Activated T-cell treated with anti-CD3 and anti-CD28 coated beads, Interleukin-2, amount 50 U/mL, for 48 hours (primary cell): ENCODE data around the gene CASP14.
"Not testable (repeated sequence)": the region's sequence is repeated elsewhere in the genome, so short reads cannot be mapped to it uniquely, and the experiment has no call there.

Experiments used
- DNase-seq, 2 experiments: peaks; one replicate each; pipeline ENCODE4 v3.0.0-alpha.2; 2020

CASP14 gene

GRCh38 chr19:15072930-15073647, 23.8 kb downstream of the CASP14 start:
- no peak for DNase-seq

DNA sequence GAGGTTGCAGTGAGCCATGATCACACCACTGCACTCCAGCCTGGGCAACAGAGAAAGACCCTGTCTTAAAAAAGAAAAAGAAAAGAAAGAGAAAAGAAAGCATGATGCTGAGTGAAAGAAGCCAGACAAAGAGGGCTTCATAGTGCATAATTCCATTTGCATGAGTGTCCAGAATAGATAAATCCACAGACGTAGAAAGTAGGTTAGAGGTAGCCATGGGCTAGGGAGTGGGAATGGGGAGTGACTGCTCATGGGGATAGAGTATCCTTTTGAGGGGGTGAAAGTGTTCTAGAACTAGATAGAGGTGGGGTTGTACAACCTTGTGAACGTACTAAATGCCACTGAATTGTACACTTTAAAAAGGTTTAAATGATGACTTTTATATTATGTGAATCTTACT, 25.1 kb downstream of the CASP14 start:
- DNase-seq = no peak

- no peak for DNase-seq
These were observed 26.5 kb downstream of the CASP14 start for GRCh38 chr19:15075806-15076205.

DNA sequence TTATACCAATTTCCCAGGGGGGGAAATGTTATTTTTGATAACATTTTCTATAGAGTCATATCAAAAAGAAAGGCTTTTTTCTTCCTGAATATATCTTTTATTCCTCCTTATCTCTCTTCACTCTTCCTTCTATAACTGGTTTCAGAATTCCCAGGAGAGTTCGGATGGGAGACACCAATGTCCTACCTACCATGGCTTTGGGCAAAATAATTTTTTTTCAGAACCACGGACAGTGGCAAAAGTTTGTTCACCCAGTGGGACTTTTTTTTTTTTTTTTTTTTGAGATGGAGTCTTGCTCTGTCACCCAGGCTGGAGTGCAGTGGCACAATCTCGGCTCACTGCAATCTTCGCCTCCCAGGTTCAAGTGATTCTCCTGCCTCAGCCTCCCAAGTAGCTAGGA, 30.7 kb downstream of the CASP14 start:
- DNase-seq = not testable (repeated sequence)

- DNase-seq = no peak
These were observed 32.6 kb downstream of the CASP14 start, which contains the start of gene OR1I1 for GRCh38 chr19:15081911-15082310. Gene OR1I1, plus strand, starts transcription at chr19:15082211. Its CDS starts 4,855 bp downstream, at chr19:15087066.

DNA sequence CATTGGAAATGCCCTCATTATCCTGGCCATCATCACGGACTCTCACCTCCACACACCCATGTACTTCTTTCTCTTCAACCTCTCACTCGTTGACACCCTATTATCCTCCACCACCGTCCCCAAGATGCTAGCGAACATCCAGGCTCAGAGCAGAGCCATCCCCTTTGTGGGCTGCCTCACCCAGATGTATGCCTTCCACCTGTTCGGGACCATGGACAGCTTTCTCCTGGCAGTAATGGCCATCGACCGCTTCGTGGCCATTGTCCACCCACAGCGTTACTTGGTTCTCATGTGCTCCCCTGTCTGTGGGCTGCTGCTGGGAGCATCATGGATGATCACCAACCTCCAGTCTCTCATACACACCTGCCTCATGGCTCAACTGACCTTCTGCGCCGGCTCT, 37.9 kb downstream of the CASP14 start:
- no peak for DNase-seq

DNA sequence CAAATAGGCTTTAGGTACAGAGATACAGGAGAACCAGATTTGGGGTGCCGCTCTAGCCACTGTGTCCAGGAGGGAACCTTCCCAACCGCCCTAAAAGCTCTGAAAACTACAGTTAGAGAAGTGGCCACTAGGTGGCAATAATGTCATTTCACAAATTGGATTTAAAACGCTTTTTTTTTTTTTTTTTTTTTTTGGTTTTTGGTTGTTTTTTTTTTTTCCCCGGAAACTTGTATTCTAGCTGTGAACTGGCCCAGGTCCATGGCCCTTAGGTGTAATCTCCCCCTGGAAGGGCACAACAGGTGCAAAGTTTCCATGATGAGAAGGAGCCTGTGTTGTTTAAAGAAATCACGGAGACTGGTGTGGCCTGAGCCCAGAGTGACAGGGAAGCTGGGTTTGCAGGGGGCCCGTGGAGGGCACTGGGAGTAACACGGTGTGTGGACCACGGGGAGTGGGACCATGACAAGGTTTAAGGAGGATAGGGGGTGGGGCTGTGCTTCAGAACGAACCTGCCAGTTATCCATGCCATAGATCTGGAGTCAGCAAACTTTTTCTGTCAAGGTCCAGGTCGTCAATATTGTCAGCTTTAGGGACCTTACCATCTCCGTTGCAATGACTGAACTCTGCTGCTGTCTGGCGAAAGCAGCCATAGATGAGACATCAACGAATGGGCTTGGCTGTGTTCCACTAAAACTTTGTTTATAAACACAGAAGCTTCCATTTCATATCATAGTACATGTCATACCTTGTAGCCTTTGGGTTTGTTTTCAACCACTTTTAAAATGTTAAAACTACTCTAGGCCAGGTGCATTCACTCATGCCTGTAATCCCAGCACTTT, 42.9 kb downstream of the CASP14 start:
- peak; percentile 43 to 46 for DNase-seq

GRCh38 chr19:15093001-15093400, 43.7 kb downstream of the CASP14 start:
- DNase-seq = no peak

GRCh38 chr19:15096223-15096622, 46.9 kb downstream of the CASP14 start:
- no peak for DNase-seq

- not testable (repeated sequence) for DNase-seq
These were observed 48.7 kb downstream of the CASP14 start for GRCh38 chr19:15097980-15098379.

GRCh38 chr19:15098460-15098859, 49.2 kb downstream of the CASP14 start:
- no peak for DNase-seq

DNA sequence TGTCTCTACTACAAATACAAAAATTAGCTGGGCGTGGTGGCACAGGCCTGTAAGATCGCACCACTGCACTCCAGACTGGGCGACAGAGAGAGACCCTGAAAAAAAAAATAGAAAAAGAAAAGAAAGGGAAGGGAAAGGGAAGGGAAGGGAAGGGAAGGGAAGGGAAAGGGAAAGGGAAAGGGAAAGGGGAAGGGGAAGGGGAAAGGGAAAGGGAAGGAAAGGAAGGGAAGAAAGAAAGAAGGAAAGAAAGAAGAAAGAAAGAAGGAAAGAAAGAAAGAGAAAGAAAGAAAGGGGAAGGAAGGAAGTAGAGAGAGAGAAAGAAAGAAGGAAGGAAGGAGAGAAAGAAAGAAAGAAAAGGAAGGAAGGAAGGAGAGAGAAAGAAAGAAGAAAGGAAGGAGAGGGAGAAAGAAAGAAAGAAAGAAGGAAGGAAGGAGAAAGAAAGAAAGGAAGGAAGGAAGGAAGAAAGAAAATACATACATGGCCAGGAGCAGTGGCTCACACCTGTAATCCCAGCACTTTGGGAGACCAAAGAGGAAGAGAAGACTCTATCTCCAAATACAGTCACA, 49.8 kb downstream of the CASP14 start:
- no peak for DNase-seq

DNA sequence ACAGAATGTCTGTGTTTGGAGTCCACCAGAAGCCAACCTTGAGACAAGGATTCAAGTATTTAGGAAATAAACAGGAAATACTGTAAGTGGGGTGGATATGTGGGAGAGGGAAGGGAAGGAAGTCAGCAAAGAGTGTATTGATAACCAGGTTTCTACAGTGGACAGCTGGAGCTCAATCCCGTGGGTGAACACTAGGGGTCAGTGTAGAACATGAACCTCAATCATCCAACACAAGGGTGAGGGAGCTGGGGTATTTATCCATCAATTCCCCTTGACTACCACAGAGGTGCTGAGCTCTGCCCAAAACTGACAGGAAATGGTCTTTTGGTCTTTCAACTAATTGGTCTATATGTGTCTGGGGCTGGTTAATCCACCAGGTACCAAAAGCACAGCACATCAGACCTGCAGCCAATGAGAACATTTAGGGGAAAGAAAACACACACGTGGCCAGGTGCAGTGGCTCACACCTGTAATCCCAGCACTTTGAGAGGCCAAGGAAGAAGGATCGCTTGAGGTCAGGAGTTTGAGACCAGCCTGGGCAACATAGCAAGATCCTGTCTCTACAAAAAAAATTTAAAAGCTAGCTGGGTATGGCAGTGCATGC, 52.3 kb downstream of the CASP14 start:
- peak; percentile 72 to 75 for DNase-seq

GRCh38 chr19:15104003-15104402, 54.7 kb downstream of the CASP14 start:
- no peak for DNase-seq

DNA sequence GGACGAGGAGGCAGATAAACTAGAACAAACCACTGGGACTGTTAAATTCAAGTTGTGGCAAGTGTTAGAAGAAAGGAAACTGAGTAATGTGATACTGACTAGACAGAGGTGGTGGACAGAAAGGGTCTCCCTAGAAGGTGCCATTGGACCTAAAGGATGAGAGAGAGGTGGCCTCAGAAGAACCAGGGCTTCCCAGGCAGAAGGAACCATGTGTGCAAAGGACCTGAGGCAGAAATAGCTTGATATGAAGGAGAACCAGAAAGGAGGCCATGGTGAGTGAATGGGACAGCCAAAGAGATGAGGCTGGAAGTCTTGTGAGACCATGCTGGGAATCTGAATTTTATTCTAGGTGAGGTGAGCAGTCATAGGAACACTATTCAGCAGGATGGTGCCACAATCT, 55.1 kb downstream of the CASP14 start:
- no peak for DNase-seq

GRCh38 chr19:15105044-15105443, 55.8 kb downstream of the CASP14 start:
- no peak for DNase-seq

GRCh38 chr19:15107061-15108010, 58.1 kb downstream of the CASP14 start, which contains the start of gene SYDE1:
Gene SYDE1, plus strand, starts transcription at chr19:15107401. Its CDS starts 33 bp downstream, at chr19:15107434.
- peak; percentile 55 to 68 for DNase-seq
